Smooth muscle cell (in vitro differentiated cells): ENCODE results near the gene CLEC2B. TPM values are rescaled to one million over a fixed set of nuclear protein-coding genes. Genes with fewer than 3 reads are reported as not detected.

Experiments used
- DNase-seq: peaks from one replicate; lab custom pipeline; 2025; ENCODE audit not compliant: unreplicated experiment; lab: John Stamatoyannopoulos, UW
- H2AFZ ChIP-seq: fragments of 200-600 bp; sonication (generic); 2 replicates; pipeline ENCODE4 v1.6.0; 2016; ENCODE audit warnings: antibody characterized with exemption, low read depth, mild to moderate bottlenecking
- H3F3A ChIP-seq: fragments of 200-600 bp; sonication (generic); 2 replicates; pipeline ENCODE4 v1.6.0; 2017; ENCODE audit warnings: antibody characterized with exemption, low read depth
- H3K27ac ChIP-seq: fragments of 200-600 bp; sonication (generic); 2 replicates; pipeline ENCODE4 v1.5.1; 2016; ENCODE audit warnings: low read depth, mild to moderate bottlenecking
- H3K27me3 ChIP-seq: fragments of 200-600 bp; sonication (generic); 2 replicates; pipeline ENCODE4 v1.6.1; 2016; ENCODE audit warnings: low read depth, mild to moderate bottlenecking
- H3K36me3 ChIP-seq: fragments of 200-600 bp; sonication (generic); 2 replicates; pipeline ENCODE4 v1.5.1; 2016; ENCODE audit warnings: low read depth
- H3K4me1 ChIP-seq: fragments of 200-600 bp; sonication (generic); 2 replicates; pipeline ENCODE4 v1.5.1; 2016; ENCODE audit warnings: low read depth
- H3K4me2 ChIP-seq: fragments of 200-600 bp; sonication (generic); 2 replicates; pipeline ENCODE4 v1.6.0; 2016; ENCODE audit warnings: mild to moderate bottlenecking
- H3K4me3 ChIP-seq: fragments of 200-600 bp; sonication (generic); 2 replicates; pipeline ENCODE4 v1.5.1; 2016; ENCODE audit warnings: mild to moderate bottlenecking
- H3K79me2 ChIP-seq: fragments of 200-600 bp; sonication (generic); 2 replicates; pipeline ENCODE4 v1.6.0; 2016; ENCODE audit warnings: low read depth, mild to moderate bottlenecking
- H3K9ac ChIP-seq: fragments of 200-600 bp; sonication (generic); 2 replicates; pipeline ENCODE4 v1.6.0; 2016; ENCODE audit warnings: low read depth
- H3K9me3 ChIP-seq: fragments of 200-600 bp; sonication (generic); replicated peaks from 2 replicates; pipeline ENCODE4 v1.5.1; 2016; ENCODE audit warnings: low read depth
- H4K20me1 ChIP-seq: fragments of 200-600 bp; sonication (generic); 2 replicates; pipeline ENCODE4 v1.6.0; 2016; ENCODE audit warnings: low read depth
- WGBS: methylation state at CpG from one replicate; pipeline ENCODE4 v1.1.7; 2016; ENCODE audit warnings: low lambda C conversion rate; 5-methylcytosine and 5-hydroxymethylcytosine counted together
- polyA plus RNA-seq: library from polyadenylated mRNA; unstranded; fragments of >200 nt; fragmentation: Nextera tagmentation; extraction: Ambion mirVana; gene quantifications from 2 replicates; pipeline ENCODE4 v1.2.1, GENCODE V29; 2016
- total RNA-seq: library from RNA; depleted of rRNA; stranded (reverse); fragments of >200 nt; gene quantifications from 2 replicates; pipeline ENCODE4 v1.2.3, GENCODE V29; 2014
- TF ChIP-seq, protein P1 (sequence below): fragments of 200-600 bp; sonication (generic); IDR thresholded peaks from 2 replicates; pipeline ENCODE4 v1.5.1; 2017; ENCODE audit warnings: borderline replicate concordance, mild to moderate bottlenecking, antibody characterized with exemption; ENCODE audit not compliant: insufficient read depth, poor library complexity, severe bottlenecking

Gene CLEC2B
- total RNA-seq (13.6 and 14.0 TPM in 2 replicates), polyA plus RNA-seq (8.0 and 12.0 TPM in 2 replicates)

DNA sequence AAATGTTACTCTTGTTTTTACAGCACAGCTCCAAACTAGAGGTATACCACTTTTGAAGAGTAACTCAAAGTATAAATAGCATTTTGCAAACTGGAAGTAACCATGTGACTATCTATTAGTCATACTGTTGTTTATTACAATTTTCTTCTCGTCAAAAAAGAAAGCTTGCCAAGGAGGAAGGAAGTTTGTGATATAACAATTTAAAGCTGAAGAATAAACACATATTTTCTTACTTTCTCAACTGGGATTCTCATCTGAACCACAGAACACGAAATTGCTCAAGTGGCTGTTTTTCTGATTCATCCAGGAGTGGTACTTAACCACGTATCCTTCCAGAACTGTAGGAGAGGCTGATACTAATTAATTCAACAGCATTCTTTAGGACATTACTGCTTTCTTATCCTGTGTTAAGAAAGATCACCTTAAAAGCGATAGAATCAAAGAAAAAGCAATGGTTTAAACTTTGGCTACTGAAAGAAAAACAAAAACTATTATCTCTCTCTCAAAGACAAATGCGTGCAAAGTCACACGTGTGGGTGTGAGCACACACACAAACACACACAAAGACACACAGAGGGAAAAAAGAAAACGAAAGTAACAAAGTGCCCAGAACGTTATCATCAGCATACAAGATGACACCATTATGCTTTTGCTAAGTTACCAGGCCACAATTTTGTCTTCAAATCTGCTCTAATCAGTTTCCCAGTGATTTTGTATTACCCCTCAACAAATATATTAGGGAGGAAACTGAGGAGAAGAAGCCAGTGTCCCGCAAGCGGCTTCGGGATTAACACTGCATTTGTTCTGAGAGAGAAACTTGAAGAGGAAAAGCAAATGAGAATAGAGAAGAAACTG, at the start of gene CLEC2B:
TSS of gene CLEC2B (minus strand) at position 48 of the 855 bp plus-strand sequence.
- peak within 1 kb of the TSS; percentile 53 for H3K9ac ChIP-seq
- H3K27ac ChIP-seq: peak within 1 kb of the TSS; percentile 76
- no peaks in the 10 kb centered on the region for H4K20me1 ChIP-seq
- no peaks in the 10 kb centered on the region for H3K9me3 ChIP-seq
- H2AFZ ChIP-seq: peak within 1 kb of the TSS; percentile 90
- H3K4me2 ChIP-seq: peak within 1 kb of the TSS; percentile 78
- no peaks in the 10 kb centered on the region for H3K79me2 ChIP-seq
- peaks cover 11% of the 10 kb centered on the region for H3F3A ChIP-seq
- no peaks in the 10 kb centered on the region for H3K36me3 ChIP-seq
- TF ChIP-seq, protein P1, sequence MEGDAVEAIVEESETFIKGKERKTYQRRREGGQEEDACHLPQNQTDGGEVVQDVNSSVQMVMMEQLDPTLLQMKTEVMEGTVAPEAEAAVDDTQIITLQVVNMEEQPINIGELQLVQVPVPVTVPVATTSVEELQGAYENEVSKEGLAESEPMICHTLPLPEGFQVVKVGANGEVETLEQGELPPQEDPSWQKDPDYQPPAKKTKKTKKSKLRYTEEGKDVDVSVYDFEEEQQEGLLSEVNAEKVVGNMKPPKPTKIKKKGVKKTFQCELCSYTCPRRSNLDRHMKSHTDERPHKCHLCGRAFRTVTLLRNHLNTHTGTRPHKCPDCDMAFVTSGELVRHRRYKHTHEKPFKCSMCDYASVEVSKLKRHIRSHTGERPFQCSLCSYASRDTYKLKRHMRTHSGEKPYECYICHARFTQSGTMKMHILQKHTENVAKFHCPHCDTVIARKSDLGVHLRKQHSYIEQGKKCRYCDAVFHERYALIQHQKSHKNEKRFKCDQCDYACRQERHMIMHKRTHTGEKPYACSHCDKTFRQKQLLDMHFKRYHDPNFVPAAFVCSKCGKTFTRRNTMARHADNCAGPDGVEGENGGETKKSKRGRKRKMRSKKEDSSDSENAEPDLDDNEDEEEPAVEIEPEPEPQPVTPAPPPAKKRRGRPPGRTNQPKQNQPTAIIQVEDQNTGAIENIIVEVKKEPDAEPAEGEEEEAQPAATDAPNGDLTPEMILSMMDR: no peak
- WGBS: 34% methylated on average over 11 of the region's 11 CpGs
- H3K27me3 ChIP-seq: no peaks in the 10 kb centered on the region
- no peak for DNase-seq
- peak within 1 kb of the TSS; percentile 44 for H3K4me3 ChIP-seq
- peaks cover 35% of the 10 kb centered on the region for H3K4me1 ChIP-seq

DNA sequence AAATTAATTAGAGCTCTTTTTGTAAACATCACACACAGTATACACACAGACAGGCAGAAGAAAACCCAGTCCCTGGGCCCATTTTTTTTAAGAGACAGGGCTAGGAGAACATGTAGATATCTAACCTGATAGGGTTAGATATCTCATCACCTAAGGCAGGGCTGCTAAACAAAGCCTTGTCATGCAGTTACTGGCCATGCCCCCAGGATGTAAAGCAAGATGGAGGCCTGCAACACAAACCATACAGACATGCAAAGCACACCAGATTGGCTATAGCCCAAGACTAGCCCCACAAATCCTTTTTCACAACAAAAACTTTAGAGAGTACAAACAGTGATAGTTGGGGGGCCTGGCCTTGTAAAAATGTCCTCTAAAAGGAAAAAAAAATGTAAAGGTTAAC, 42.6 kb upstream of the CLEC2B start:
- no peaks in the 10 kb centered on the region for H3K9me3 ChIP-seq
- no peaks in the 10 kb centered on the region for H3K27me3 ChIP-seq
- H3K4me2 ChIP-seq: peak overlapping the region; percentile 64
- H3K4me1 ChIP-seq: peaks cover 36% of the 10 kb centered on the region
- H3K9ac ChIP-seq: peak overlapping the region; percentile 92
- DNase-seq: no peak
- peaks cover 9% of the 10 kb centered on the region for H4K20me1 ChIP-seq
- H3F3A ChIP-seq: peaks cover 13% of the 10 kb centered on the region
- H3K27ac ChIP-seq: peak overlapping the region; percentile 97
- no peak overlapping the region for H3K4me3 ChIP-seq
- no peaks in the 10 kb centered on the region for H3K36me3 ChIP-seq
- H2AFZ ChIP-seq: peak overlapping the region; percentile 33
- H3K79me2 ChIP-seq: peaks cover 15% of the 10 kb centered on the region
- TF ChIP-seq, protein P1: no peak

DNA sequence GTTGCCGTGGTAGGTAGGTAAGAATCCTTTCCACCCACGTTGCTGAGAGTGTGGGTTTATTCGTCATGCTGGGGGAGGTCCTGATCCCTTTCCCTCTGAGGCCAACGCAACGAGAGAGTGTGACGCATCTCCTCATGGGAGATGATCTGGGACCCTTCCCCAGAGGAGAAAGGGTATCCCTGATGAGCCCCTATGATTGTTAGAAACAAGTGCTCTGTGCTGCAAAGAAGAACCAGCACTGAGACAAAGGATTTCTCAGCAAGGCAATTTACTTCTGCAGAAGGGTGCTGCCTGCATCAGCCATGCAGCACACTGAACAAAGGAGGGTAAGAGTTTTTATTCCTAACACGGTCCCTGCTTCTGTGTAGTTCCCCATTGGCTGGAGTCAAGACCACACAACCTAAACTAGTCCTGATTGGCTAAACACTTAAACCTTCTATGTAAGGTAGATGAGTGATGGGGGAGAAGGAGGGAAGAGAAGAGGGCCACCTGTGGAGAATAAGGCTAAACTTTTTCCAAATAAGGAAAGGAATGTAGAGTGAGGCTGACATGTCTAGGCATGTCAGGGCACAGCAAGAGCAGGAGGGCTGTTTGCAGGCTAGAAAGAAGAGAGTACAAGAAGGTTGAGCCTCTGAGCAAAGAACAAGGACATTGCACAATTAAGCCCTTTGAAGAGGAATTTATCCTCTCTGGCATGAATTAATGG, 41.7 kb upstream of the CLEC2B start:
- Histone ChIP-seq H2AFZ (no peak overlapping the region), H3K4me3 (peak overlapping the region; percentile 48), H3K27me3 (no peaks in the 10 kb centered on the region), H4K20me1 (peaks cover 15% of the 10 kb centered on the region), H3K4me2 (peak overlapping the region; percentile 85), H3F3A (peaks cover 13% of the 10 kb centered on the region), H3K79me2 (peaks cover 15% of the 10 kb centered on the region), H3K27ac (peak overlapping the region; percentile 97), H3K36me3 (no peaks in the 10 kb centered on the region), H3K9ac (peak overlapping the region; percentile 92), H3K4me1 (peaks cover 43% of the 10 kb centered on the region), H3K9me3 (no peaks in the 10 kb centered on the region)
- DNase-seq: no peak
- WGBS: 58% methylated on average over 7 of the region's 7 CpGs
- TF ChIP-seq, protein P1: no peak
